ENCODE data around the gene CEP135.
"Not testable (repeated sequence)": the region's sequence is repeated elsewhere in the genome, so short reads cannot be mapped to it uniquely, and the experiment has no call there.

The CEP135 gene

DNA sequence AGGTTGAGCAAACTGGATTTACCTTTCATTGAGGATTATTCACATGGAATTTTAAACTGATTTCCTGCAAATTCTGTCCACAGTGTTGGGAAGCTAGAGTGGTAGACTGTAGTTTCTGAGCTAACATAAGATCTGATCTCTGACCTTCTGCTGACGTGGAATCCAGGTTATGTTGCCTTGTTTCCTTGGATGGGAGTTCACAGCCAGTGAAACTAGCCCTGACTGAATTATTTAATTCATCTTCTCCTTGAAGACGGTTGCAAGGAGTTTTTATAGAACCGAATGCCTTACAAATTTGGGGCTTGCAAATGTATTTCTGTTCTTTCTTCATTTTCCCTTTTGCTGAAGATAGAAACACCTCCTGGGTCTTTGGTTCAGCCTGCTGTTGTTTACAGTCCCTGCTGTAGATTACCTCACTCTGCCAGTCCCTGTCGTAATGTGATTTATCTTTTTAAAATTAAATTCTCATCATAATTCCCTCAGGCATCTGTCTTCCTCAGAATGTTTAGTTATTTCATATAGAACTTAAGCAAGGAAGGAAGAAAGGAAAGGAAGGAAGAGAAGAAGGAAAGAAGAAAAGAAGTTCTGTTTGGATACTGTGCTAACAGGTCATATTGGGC is 113.9 kb downstream of the CEP135 start:
- Histone ChIP-seq H3K9me3 (ENCODE audit: control insufficient read depth, low read length) (no peaks in the 10 kb centered on the region), H2BK12ac (ENCODE audit: low read length in 2 of 2) (no peak overlapping the region), H2BK120ac (ENCODE audit: low read depth, low read length) (no peak overlapping the region), H3K4me2 (ENCODE audit: low read length, poor library complexity, severe bottlenecking) (no peak overlapping the region), H3K36me3 (ENCODE audit: control insufficient read depth in 1 of 2, insufficient read depth in 2 of 2, low read depth in 1 of 2, low read length in 2 of 2) (no peaks in the 10 kb centered on the region), H3K9ac (ENCODE audit: low read length) (no peak overlapping the region), H3K4me3 (ENCODE audit: insufficient read depth in 1 of 2, low read depth in 1 of 2, low read length in 2 of 2) (no peak overlapping the region), H3K27ac (ENCODE audit: low read length, poor library complexity, severe bottlenecking) (no peak overlapping the region), H3K27me3 (ENCODE audit: control insufficient read depth in 1 of 2, insufficient read depth in 1 of 2, low read length in 2 of 2) (peaks cover 0 to 7% of the 10 kb centered on the region in 2 experiments), H4K91ac (ENCODE audit: low read length) (no peak overlapping the region), H3K23ac (ENCODE audit: low read length in 2 of 2) (no peak overlapping the region), H3K4ac (ENCODE audit: low read depth in 1 of 2, low read length in 2 of 2) (no peak overlapping the region), H3K14ac (ENCODE audit: low read length in 2 of 2) (no peak overlapping the region), H2AK5ac (ENCODE audit: low read length, severe bottlenecking) (no peak overlapping the region), H2BK15ac (ENCODE audit: low read depth, poor library complexity, severe bottlenecking) (no peak overlapping the region), H3K18ac (ENCODE audit: low read depth in 1 of 2, low read length in 2 of 2) (no peak overlapping the region), H3K79me1 (replicated peaks; ENCODE audit: low read length, poor library complexity, severe bottlenecking) (peaks cover 16% of the 10 kb centered on the region), H3K4me1 (ENCODE audit: control insufficient read depth, insufficient read depth, low read depth, low read length) (no peaks in the 10 kb centered on the region), H2AFZ (ENCODE audit: low read depth, low read length) (no peak overlapping the region), H4K8ac (ENCODE audit: low read length) (no peak overlapping the region), H2BK5ac (ENCODE audit: low read depth, low read length, poor library complexity, severe bottlenecking) (no peak overlapping the region)
- 78% methylated on average over 4 of the region's 4 CpGs for WGBS
- no peak for DNase-seq

DNA sequence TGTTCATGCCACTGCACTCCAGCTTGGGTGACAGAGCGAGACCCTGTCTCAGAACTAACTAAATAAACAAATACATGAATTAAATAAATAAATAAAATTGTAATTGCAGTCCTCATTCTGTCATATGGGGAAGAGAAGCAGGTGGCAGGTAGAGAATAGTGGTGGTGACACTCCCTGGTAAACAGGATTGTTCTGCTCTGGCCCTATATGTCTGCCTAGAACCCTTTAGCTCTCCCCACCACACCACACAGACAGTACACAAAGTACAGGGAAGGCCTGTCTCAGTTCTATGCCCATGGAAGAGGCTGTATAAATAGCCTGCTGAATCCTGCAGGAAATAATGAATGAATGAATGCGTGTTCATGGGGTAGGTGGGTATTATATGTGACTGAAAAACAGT is 117.7 kb downstream of the CEP135 start:
- Histone ChIP-seq H2BK12ac (ENCODE audit: low read length in 2 of 2) (no peak overlapping the region), H3K27ac (ENCODE audit: low read length, poor library complexity, severe bottlenecking) (no peak overlapping the region), H3K9me3 (ENCODE audit: control insufficient read depth, low read length) (peaks cover 7% of the 10 kb centered on the region), H2BK5ac (ENCODE audit: low read depth, low read length, poor library complexity, severe bottlenecking) (no peak overlapping the region), H3K4me1 (ENCODE audit: control insufficient read depth, insufficient read depth, low read depth, low read length) (no peaks in the 10 kb centered on the region), H4K8ac (ENCODE audit: low read length) (no peak overlapping the region), H3K23ac (ENCODE audit: low read length in 2 of 2) (no peak overlapping the region), H2AK5ac (ENCODE audit: low read length, severe bottlenecking) (no peak overlapping the region), H3K14ac (ENCODE audit: low read length in 2 of 2) (no peak overlapping the region), H3K18ac (ENCODE audit: low read depth in 1 of 2, low read length in 2 of 2) (no peak overlapping the region), H2BK15ac (ENCODE audit: low read depth, poor library complexity, severe bottlenecking) (no peak overlapping the region), H4K91ac (ENCODE audit: low read length) (no peak overlapping the region), H3K79me1 (replicated peaks; ENCODE audit: low read length, poor library complexity, severe bottlenecking) (peaks cover 16% of the 10 kb centered on the region), H3K36me3 (ENCODE audit: control insufficient read depth in 1 of 2, insufficient read depth in 2 of 2, low read depth in 1 of 2, low read length in 2 of 2) (no peaks in the 10 kb centered on the region), H3K4ac (ENCODE audit: low read depth in 1 of 2, low read length in 2 of 2) (no peak overlapping the region), H3K4me2 (ENCODE audit: low read length, poor library complexity, severe bottlenecking) (no peak overlapping the region), H2BK120ac (ENCODE audit: low read depth, low read length) (no peak overlapping the region), H3K4me3 (ENCODE audit: insufficient read depth in 1 of 2, low read depth in 1 of 2, low read length in 2 of 2) (no peak overlapping the region), H3K27me3 (ENCODE audit: control insufficient read depth in 1 of 2, insufficient read depth in 1 of 2, low read length in 2 of 2) (no peaks in the 10 kb centered on the region), H2AFZ (ENCODE audit: low read depth, low read length) (no peak overlapping the region), H3K9ac (ENCODE audit: low read length) (no peak overlapping the region)
- 74% methylated on average over 1 of the region's 2 CpGs for WGBS
- DNase-seq, result no peak

DNA sequence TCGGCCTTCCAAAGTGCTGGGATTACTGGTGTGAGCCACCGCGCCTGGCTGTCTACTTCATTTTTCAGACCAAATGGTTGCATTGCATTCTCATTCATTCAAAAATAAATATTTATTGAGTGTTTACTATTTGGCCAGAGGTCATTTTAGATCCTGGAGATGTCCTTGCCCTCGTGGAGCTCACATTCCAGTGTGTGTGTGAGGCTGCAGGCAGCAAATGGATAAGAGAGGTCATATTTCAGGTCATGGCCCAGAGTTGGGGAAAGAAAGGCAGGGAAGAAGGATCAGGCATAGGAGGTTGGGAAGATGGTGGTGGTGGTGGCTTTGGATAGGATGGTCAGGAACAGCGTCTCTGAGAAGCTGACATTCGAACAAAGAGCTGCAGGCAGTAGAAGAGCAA is 119.1 kb downstream of the CEP135 start:
- WGBS, result 83% methylated on average over 4 of the region's 6 CpGs
- no peaks in the 10 kb centered on the region for H3K27me3 ChIP-seq (ENCODE audit: control insufficient read depth in 1 of 2, insufficient read depth in 1 of 2, low read length in 2 of 2)

DNA sequence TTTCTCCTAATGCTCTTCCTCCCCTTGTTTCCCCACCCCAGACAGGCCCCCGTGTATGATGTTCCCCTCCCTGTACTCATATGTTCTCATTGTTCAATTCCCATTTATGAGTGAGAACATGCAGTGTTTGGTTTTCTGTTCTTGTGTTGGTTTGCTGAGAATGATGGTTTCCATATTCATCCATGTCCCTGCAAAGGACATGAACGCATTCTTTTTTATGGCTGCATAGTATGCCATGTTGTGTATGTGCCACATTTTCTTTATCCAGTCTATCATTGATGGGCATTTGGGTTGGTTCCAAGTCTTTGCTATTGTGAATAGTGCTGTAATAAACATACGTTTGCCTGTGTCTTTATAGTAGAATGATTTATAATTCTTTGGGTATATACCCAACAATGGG is 124.0 kb downstream of the CEP135 start:
- not testable (repeated sequence) for H2BK15ac ChIP-seq (ENCODE audit: low read depth, poor library complexity, severe bottlenecking); H3K36me3 ChIP-seq (ENCODE audit: control insufficient read depth in 1 of 2, insufficient read depth in 2 of 2, low read depth in 1 of 2, low read length in 2 of 2); H3K9me3 ChIP-seq (ENCODE audit: control insufficient read depth, low read length); DNase-seq; H2AFZ ChIP-seq (ENCODE audit: low read depth, low read length); H4K91ac ChIP-seq (ENCODE audit: low read length); H3K4me2 ChIP-seq (ENCODE audit: low read length, poor library complexity, severe bottlenecking); H3K4me1 ChIP-seq (ENCODE audit: control insufficient read depth, insufficient read depth, low read depth, low read length); H4K8ac ChIP-seq (ENCODE audit: low read length); H3K27ac ChIP-seq (ENCODE audit: low read length, poor library complexity, severe bottlenecking); H3K4ac ChIP-seq (ENCODE audit: low read depth in 1 of 2, low read length in 2 of 2); H2BK120ac ChIP-seq (ENCODE audit: low read depth, low read length); H2BK5ac ChIP-seq (ENCODE audit: low read depth, low read length, poor library complexity, severe bottlenecking); H3K27me3 ChIP-seq (ENCODE audit: control insufficient read depth in 1 of 2, insufficient read depth in 1 of 2, low read length in 2 of 2); H2BK12ac ChIP-seq (ENCODE audit: low read length in 2 of 2); H3K14ac ChIP-seq (ENCODE audit: low read length in 2 of 2); H3K23ac ChIP-seq (ENCODE audit: low read length in 2 of 2); H3K18ac ChIP-seq (ENCODE audit: low read depth in 1 of 2, low read length in 2 of 2); H3K9ac ChIP-seq (ENCODE audit: low read length); H3K4me3 ChIP-seq (ENCODE audit: insufficient read depth in 1 of 2, low read depth in 1 of 2, low read length in 2 of 2); H2AK5ac ChIP-seq (ENCODE audit: low read length, severe bottlenecking)
- 100% methylated on average over 1 of the region's 3 CpGs for WGBS
- H3K79me1 ChIP-seq (replicated peaks; ENCODE audit: low read length, poor library complexity, severe bottlenecking), result peaks cover 12% of the 10 kb centered on the region

More for the DNA sequence above, 119.1 kb downstream of the CEP135 start:
- Histone ChIP-seq H3K14ac (ENCODE audit: low read length in 2 of 2) (no peak overlapping the region), H2BK120ac (ENCODE audit: low read depth, low read length) (no peak overlapping the region), H3K4ac (ENCODE audit: low read depth in 1 of 2, low read length in 2 of 2) (no peak overlapping the region), H3K4me2 (ENCODE audit: low read length, poor library complexity, severe bottlenecking) (no peak overlapping the region), H2AFZ (ENCODE audit: low read depth, low read length) (no peak overlapping the region), H3K23ac (ENCODE audit: low read length in 2 of 2) (no peak overlapping the region), H3K36me3 (ENCODE audit: control insufficient read depth in 1 of 2, insufficient read depth in 2 of 2, low read depth in 1 of 2, low read length in 2 of 2) (no peaks in the 10 kb centered on the region), H4K8ac (ENCODE audit: low read length) (no peak overlapping the region), H2AK5ac (ENCODE audit: low read length, severe bottlenecking) (no peak overlapping the region), H2BK12ac (ENCODE audit: low read length in 2 of 2) (no peak overlapping the region), H3K4me1 (ENCODE audit: control insufficient read depth, insufficient read depth, low read depth, low read length) (no peaks in the 10 kb centered on the region), H3K18ac (ENCODE audit: low read depth in 1 of 2, low read length in 2 of 2) (no peak overlapping the region), H3K9ac (ENCODE audit: low read length) (no peak overlapping the region), H2BK5ac (ENCODE audit: low read depth, low read length, poor library complexity, severe bottlenecking) (no peak overlapping the region), H3K9me3 (ENCODE audit: control insufficient read depth, low read length) (peaks cover 7% of the 10 kb centered on the region), H3K4me3 (ENCODE audit: insufficient read depth in 1 of 2, low read depth in 1 of 2, low read length in 2 of 2) (no peak overlapping the region), H3K79me1 (replicated peaks; ENCODE audit: low read length, poor library complexity, severe bottlenecking) (peaks cover 16% of the 10 kb centered on the region), H3K27ac (ENCODE audit: low read length, poor library complexity, severe bottlenecking) (no peak overlapping the region), H4K91ac (ENCODE audit: low read length) (no peak overlapping the region), H2BK15ac (ENCODE audit: low read depth, poor library complexity, severe bottlenecking) (no peak overlapping the region)
- no peak for DNase-seq

All from mesenchymal stem cell (in vitro differentiated cells and primary cell).